Neuronal stem cell (in vitro differentiated cells): ENCODE measurements around the gene BAZ2B.

ENCODE experiments used
- DNase-seq: peaks from one replicate; pipeline ENCODE4 v3.0.0-alpha.2; 2013; ENCODE audit warnings: low spot score
- H2AFZ ChIP-seq: one replicate; pipeline ENCODE4 v1.6.1; 2013; ENCODE audit warnings: mild to moderate bottlenecking, low read length, inconsistent platforms
- H2AK5ac ChIP-seq: 2 replicates; pipeline ENCODE4 v1.6.1; 2013; ENCODE audit warnings: low read depth, mild to moderate bottlenecking, inconsistent platforms, low read length, moderate library complexity, mixed read lengths
- H2BK120ac ChIP-seq: 2 replicates; pipeline ENCODE4 v1.6.1; 2013; ENCODE audit warnings: low read depth, mild to moderate bottlenecking, inconsistent platforms, low read length, moderate library complexity, mixed read lengths
- H2BK12ac ChIP-seq: one replicate; pipeline ENCODE4 v1.6.1; 2013; ENCODE audit warnings: low read length, inconsistent platforms
- H2BK15ac ChIP-seq: 2 replicates; pipeline ENCODE4 v1.6.1; 2013; ENCODE audit warnings: mild to moderate bottlenecking, low read length, inconsistent platforms, mixed read lengths
- H2BK5ac ChIP-seq: one replicate; pipeline ENCODE4 v1.6.1; 2013; ENCODE audit warnings: inconsistent platforms, mild to moderate bottlenecking, low read length, moderate library complexity
- H3K14ac ChIP-seq: one replicate; pipeline ENCODE4 v1.6.1; 2013; ENCODE audit warnings: low read length, inconsistent platforms
- H3K18ac ChIP-seq: 2 replicates; pipeline ENCODE4 v1.6.1; 2013; ENCODE audit warnings: low read length, inconsistent platforms
- H3K23ac ChIP-seq: 2 replicates; pipeline ENCODE4 v1.6.1; 2013; ENCODE audit warnings: low read depth, mild to moderate bottlenecking, mixed read lengths, low read length, inconsistent platforms; ENCODE audit not compliant: poor library complexity
- H3K27ac ChIP-seq: replicated peaks from 3 replicates; pipeline ENCODE4 v1.5.1; 2013; ENCODE audit warnings: low read length, inconsistent platforms
- H3K27me3 ChIP-seq, 3 experiments: 2 replicates each; pipeline ENCODE4 v1.6.1; 2013; ENCODE audit warnings: low read length in 3 of 3, mild to moderate bottlenecking in 2 of 3, inconsistent platforms in 1 of 3, low read depth in 1 of 3, mixed read lengths in 1 of 3, moderate library complexity in 1 of 3; ENCODE audit not compliant: control insufficient read depth in 3 of 3, insufficient read depth in 3 of 3
- H3K36me3 ChIP-seq, 2 donors: replicated peaks in 1 of 2; 2 replicates each; pipeline ENCODE4 v1.6.1; 2013; ENCODE audit warnings: low read length in 2 of 2; ENCODE audit not compliant: control insufficient read depth in 2 of 2, insufficient read depth in 2 of 2
- H3K4ac ChIP-seq: 2 replicates; pipeline ENCODE4 v1.6.1; 2013; ENCODE audit warnings: inconsistent platforms, mild to moderate bottlenecking, low read length, moderate library complexity
- H3K4me1 ChIP-seq, 2 donors: 1 replicate in 1 of 2; 2 replicates in 1 of 2; pipeline ENCODE4 v1.6.1; 2013; ENCODE audit warnings: low read length in 2 of 2, low read depth in 1 of 2; ENCODE audit not compliant: control insufficient read depth in 2 of 2, insufficient read depth in 1 of 2
- H3K4me2 ChIP-seq: one replicate; pipeline ENCODE4 v1.6.1; 2013; ENCODE audit warnings: mild to moderate bottlenecking, low read length, inconsistent platforms; ENCODE audit not compliant: insufficient read depth, poor library complexity, severe bottlenecking
- H3K4me3 ChIP-seq, 2 donors: 2 replicates each; pipeline ENCODE4 v1.5.1; 2013; ENCODE audit warnings: low read length in 2 of 2, mild to moderate bottlenecking in 2 of 2, inconsistent platforms in 1 of 2, moderate library complexity in 1 of 2
- H3K79me1 ChIP-seq: one replicate; pipeline ENCODE4 v1.6.1; 2013; ENCODE audit warnings: low read depth, mild to moderate bottlenecking, inconsistent platforms, low read length, moderate library complexity
- H3K9ac ChIP-seq: one replicate; pipeline ENCODE4 v1.6.1; 2013; ENCODE audit warnings: mild to moderate bottlenecking, low read depth, low read length, inconsistent platforms; ENCODE audit not compliant: poor library complexity
- H3K9me3 ChIP-seq, 2 donors: replicated peaks in 1 of 2; 2 replicates each; pipeline versions ENCODE3 to v1.6.1; 2013; ENCODE audit warnings: low read length in 2 of 2, mild to moderate bottlenecking in 2 of 2, inconsistent platforms in 1 of 2, low read depth in 1 of 2, mixed read lengths in 1 of 2, moderate library complexity in 1 of 2; ENCODE audit not compliant: control insufficient read depth in 2 of 2, insufficient read depth in 1 of 2
- H4K8ac ChIP-seq: one replicate; pipeline ENCODE4 v1.6.1; 2013; ENCODE audit warnings: low read depth, mild to moderate bottlenecking, inconsistent platforms, low read length, moderate library complexity
- H4K91ac ChIP-seq: one replicate; pipeline ENCODE4 v1.6.1; 2013; ENCODE audit warnings: low read length, low read depth, mild to moderate bottlenecking, inconsistent platforms; ENCODE audit not compliant: poor library complexity
- WGBS, 2 donors: extraction: QIAGEN DNeasy Blood & Tissue Kit; methylation state at CpG; one replicate each; pipeline ENCODE4 v1.1.7; 2013; ENCODE audit warnings: missing lambda C conversion rate in 2 of 2, mixed read lengths in 1 of 2; ENCODE audit not compliant: insufficient read length in 2 of 2, insufficient replicate concordance in 1 of 2; ENCODE audit errors: extremely low coverage in 2 of 2; 5-methylcytosine and 5-hydroxymethylcytosine counted together

BAZ2B gene

GRCh38 chr2:159411460-159411859, 204.9 kb downstream of the BAZ2B start:
- no peak overlapping the region for H3K18ac ChIP-seq
- H2BK15ac ChIP-seq, result no peak overlapping the region
- no peak overlapping the region for H3K4ac ChIP-seq
- H2AK5ac ChIP-seq, result no peak overlapping the region
- WGBS, 2 donors, result no CpG with 5 or more reads among the region's 1 CpG
- no peak for DNase-seq
- H3K9me3 ChIP-seq, result no peaks in the 10 kb centered on the region
- no peak overlapping the region for H4K8ac ChIP-seq
- no peak overlapping the region for H4K91ac ChIP-seq
- no peak overlapping the region for H3K27ac ChIP-seq
- H2BK120ac ChIP-seq, result no peak overlapping the region
- no peak overlapping the region for H2AFZ ChIP-seq
- H3K4me3 ChIP-seq, result no peak overlapping the region
- H3K79me1 ChIP-seq, result no peaks in the 10 kb centered on the region
- H3K36me3 ChIP-seq, result peaks cover 4 to 90% of the 10 kb centered on the region in 2 donors
- H3K4me1 ChIP-seq, result no peaks in the 10 kb centered on the region
- H2BK5ac ChIP-seq, result no peak overlapping the region
- H2BK12ac ChIP-seq, result no peak overlapping the region
- H3K4me2 ChIP-seq, result no peak overlapping the region
- H3K14ac ChIP-seq, result no peak overlapping the region
- no peak overlapping the region for H3K9ac ChIP-seq
- no peaks in the 10 kb centered on the region for H3K27me3 ChIP-seq
- no peak overlapping the region for H3K23ac ChIP-seq

GRCh38 chr2:159410276-159410675, 206.1 kb downstream of the BAZ2B start:
- Histone ChIP-seq H2AFZ (no peak overlapping the region), H3K9me3 (no peaks in the 10 kb centered on the region), H2BK5ac (no peak overlapping the region), H2AK5ac (no peak overlapping the region), H4K91ac (no peak overlapping the region), H3K4me2 (no peak overlapping the region), H2BK12ac (no peak overlapping the region), H3K79me1 (no peaks in the 10 kb centered on the region), H3K9ac (no peak overlapping the region), H3K27me3 (no peaks in the 10 kb centered on the region), H4K8ac (no peak overlapping the region), H3K14ac (no peak overlapping the region), H3K4me3 (no peak overlapping the region), H3K4me1 (no peaks in the 10 kb centered on the region), H3K23ac (no peak overlapping the region), H3K36me3 (peaks cover 7 to 93% of the 10 kb centered on the region in 2 donors), H3K4ac (no peak overlapping the region), H3K27ac (no peak overlapping the region), H3K18ac (no peak overlapping the region), H2BK120ac (no peak overlapping the region), H2BK15ac (no peak overlapping the region)
- no CpG with 5 or more reads among the region's 5 CpGs for WGBS, 2 donors
- DNase-seq, result no peak

- Histone ChIP-seq H3K4me3 (no peak overlapping the region), H2BK120ac (no peak overlapping the region), H2BK15ac (no peak overlapping the region), H3K27ac (no peak overlapping the region), H3K4me2 (no peak overlapping the region), H4K91ac (no peak overlapping the region), H2AFZ (no peak overlapping the region), H3K4ac (no peak overlapping the region), H3K9ac (no peak overlapping the region), H2BK5ac (no peak overlapping the region), H3K4me1 (no peaks in the 10 kb centered on the region), H3K23ac (no peak overlapping the region), H2AK5ac (no peak overlapping the region), H2BK12ac (no peak overlapping the region), H3K9me3 (no peaks in the 10 kb centered on the region), H4K8ac (no peak overlapping the region), H3K36me3 (peaks cover 7 to 96% of the 10 kb centered on the region in 2 donors), H3K18ac (no peak overlapping the region), H3K79me1 (no peaks in the 10 kb centered on the region), H3K27me3 (no peaks in the 10 kb centered on the region), H3K14ac (no peak overlapping the region)
- no CpG with 5 or more reads among the region's 3 CpGs for WGBS, 2 donors
- DNase-seq, result no peak
These were observed 207.1 kb downstream of the BAZ2B start for GRCh38 chr2:159409116-159409800.

GRCh38 chr2:159402790-159403189, 213.6 kb downstream of the BAZ2B start:
- Histone ChIP-seq H3K36me3 (peaks cover 3 to 68% of the 10 kb centered on the region in 2 donors), H2BK120ac (no peak overlapping the region), H3K4me1 (no peaks in the 10 kb centered on the region), H4K8ac (no peak overlapping the region), H3K9ac (no peak overlapping the region), H3K27ac (no peak overlapping the region), H3K4me3 (no peak overlapping the region), H3K4me2 (no peak overlapping the region), H3K9me3 (no peaks in the 10 kb centered on the region), H3K4ac (no peak overlapping the region), H2BK12ac (no peak overlapping the region), H4K91ac (no peak overlapping the region), H3K27me3 (no peaks in the 10 kb centered on the region), H2BK5ac (no peak overlapping the region), H2BK15ac (no peak overlapping the region), H3K18ac (no peak overlapping the region), H3K79me1 (no peaks in the 10 kb centered on the region), H2AK5ac (no peak overlapping the region), H3K23ac (no peak overlapping the region), H2AFZ (no peak overlapping the region), H3K14ac (no peak overlapping the region)
- DNase-seq, result no peak
- WGBS, 2 donors, result no CpG with 5 or more reads among the region's 2 CpGs
